SK-N-SH (cell line): ENCODE results near the gene SNX12. TPM values are rescaled to one million over a fixed set of nuclear protein-coding genes. Genes with fewer than 3 reads are reported as not detected.

Experiments
- CTCF ChIA-PET: fragments of 300-600, 350-600 bp; formaldehyde crosslinking; extraction: SDS; loops from one replicate; lab custom pipeline; 2021; lab: Yijun Ruan, JAX
- POLR2A ChIA-PET: fragments of 350-600 bp; sonication (Branson Sonifier 250); formaldehyde crosslinking; extraction: SDS; loops from one replicate; lab custom pipeline; 2020; ENCODE audit warnings: antibody characterized with exemption, inconsistent platforms; lab: Yijun Ruan, JAX
- DNase-seq: peaks from one replicate; pipeline ENCODE4 v3.0.0; 2012
- H2AFZ ChIP-seq: fragments of 200-600 bp; sonication (generic); 2 replicates; pipeline ENCODE4 v1.8.1; 2016; ENCODE audit warnings: antibody characterized with exemption, mild to moderate bottlenecking, low read depth
- H3F3A ChIP-seq: fragments of 200-600 bp; sonication (generic); replicated peaks from 2 replicates; pipeline ENCODE3; 2016; ENCODE audit warnings: antibody characterized with exemption, mild to moderate bottlenecking; ENCODE audit not compliant: insufficient read depth
- H3K27ac ChIP-seq, 2 experiments: fragments of 200-500 bp in 1 of 2; fragments of 200-600 bp in 1 of 2; sonication (Bioruptor generic) in 1 of 2; sonication (generic), shearing (Covaris generic) in 1 of 2; 2 replicates each; pipeline versions ENCODE4 v1.5.1 to v1.6.1; 2014 to 2016; ENCODE audit warnings: low read depth in 2 of 2, inconsistent platforms in 1 of 2, low read length in 1 of 2, mild to moderate bottlenecking in 1 of 2, mixed read lengths in 1 of 2
- H3K27me3 ChIP-seq: fragments of 200-600 bp; sonication (generic), shearing (Covaris generic); 2 replicates; pipeline ENCODE4 v1.6.1; 2016; ENCODE audit warnings: mixed run types; ENCODE audit not compliant: insufficient read depth
- H3K36me3 ChIP-seq, 2 experiments: fragments of 200-500 bp in 1 of 2; fragments of 200-600 bp in 1 of 2; sonication (Bioruptor generic) in 1 of 2; sonication (generic) in 1 of 2; replicated peaks in 1 of 2; 2 replicates each; pipeline versions ENCODE3 to v1.5.1; 2014 to 2016; ENCODE audit warnings: low read length in 1 of 2, mild to moderate bottlenecking in 1 of 2; ENCODE audit not compliant: insufficient read depth in 2 of 2, control insufficient read depth in 1 of 2
- H3K4me1 ChIP-seq, 2 experiments: fragments of 200-500 bp in 1 of 2; fragments of 200-600 bp in 1 of 2; sonication (Bioruptor generic) in 1 of 2; sonication (generic), shearing (Covaris generic) in 1 of 2; 2 replicates each; pipeline versions ENCODE4 v1.5.1 to v1.6.1; 2014 to 2016; ENCODE audit warnings: low read depth in 1 of 2, low read length in 1 of 2, mixed run types in 1 of 2; ENCODE audit not compliant: insufficient read depth in 2 of 2, control insufficient read depth in 1 of 2
- H3K4me2 ChIP-seq: fragments of 200-600 bp; sonication (generic), shearing (Covaris generic); 2 replicates; pipeline ENCODE4 v1.6.1; 2017; ENCODE audit warnings: mixed run types
- H3K4me3 ChIP-seq, 2 experiments: fragments of 200-500 bp in 1 of 2; fragments of 200-600 bp in 1 of 2; sonication (Bioruptor generic) in 1 of 2; sonication (generic), shearing (Covaris generic) in 1 of 2; 2 replicates each; pipeline versions ENCODE4 v1.5.1 to v1.8.1; 2014 to 2016; ENCODE audit warnings: low read depth in 2 of 2, inconsistent platforms in 1 of 2, low read length in 1 of 2, mild to moderate bottlenecking in 1 of 2, mixed read lengths in 1 of 2, moderate library complexity in 1 of 2
- H3K79me2 ChIP-seq: fragments of 200-600 bp; sonication (generic); 2 replicates; pipeline ENCODE4 v1.8.1; 2017; ENCODE audit warnings: mild to moderate bottlenecking; ENCODE audit not compliant: insufficient read depth
- H3K9ac ChIP-seq: fragments of 200-600 bp; sonication (generic); 2 replicates; pipeline ENCODE4 v1.6.1; 2017; ENCODE audit warnings: mixed run types
- H3K9me2 ChIP-seq: fragments of 200-600 bp; sonication (generic); 2 replicates; pipeline ENCODE4 v1.6.1; 2017; ENCODE audit warnings: mixed run types
- H3K9me3 ChIP-seq: fragments of 200-600 bp; sonication (generic); 2 replicates; pipeline ENCODE4 v1.6.1; 2017; ENCODE audit warnings: mixed run types, mild to moderate bottlenecking, moderate library complexity
- H4K20me1 ChIP-seq: fragments of 200-600 bp; sonication (generic); 2 replicates; pipeline ENCODE4 v1.6.1; 2017; ENCODE audit warnings: mild to moderate bottlenecking, mixed run types; ENCODE audit not compliant: insufficient read depth
- CTCF ChIP-seq: fragments of 200-600 bp; sonication (generic); IDR thresholded peaks from 2 replicates; pipeline ENCODE4 v1.6.1; 2017; ENCODE audit warnings: antibody characterized with exemption, mild to moderate bottlenecking, moderate library complexity
- EP300 ChIP-seq, 2 experiments: IDR thresholded peaks; 2 replicates each; pipeline versions ENCODE4 v1.4.0 to v1.6.1; 2012; ENCODE audit warnings: borderline replicate concordance in 1 of 2, low read depth in 1 of 2, low read length in 1 of 2
- EZH2phosphoT487 ChIP-seq: fragments of 200-600 bp; sonication (generic); IDR thresholded peaks from 2 replicates; pipeline ENCODE4 v1.6.1; 2017; ENCODE audit warnings: low read depth, mixed run types, mild to moderate bottlenecking, antibody characterized with exemption, moderate library complexity, borderline replicate concordance
- FOSL2 ChIP-seq: IDR thresholded peaks from 2 replicates; pipeline ENCODE4 v1.4.0; 2012; ENCODE audit warnings: low read depth, mild to moderate bottlenecking, moderate library complexity, borderline replicate concordance
- FOXJ3 ChIP-seq: sonication (generic); formaldehyde crosslinking; IDR thresholded peaks from 2 replicates; pipeline ENCODE4 v1.5.1; 2020; ENCODE audit warnings: mild to moderate bottlenecking, missing genetic modification reagents
- GABPA ChIP-seq: IDR thresholded peaks from 2 replicates; pipeline ENCODE4 v1.4.0; 2012; ENCODE audit warnings: low read depth, mild to moderate bottlenecking
- GATA2 ChIP-seq: sonication (generic); formaldehyde crosslinking; IDR thresholded peaks from 2 replicates; pipeline ENCODE4 v1.5.0; 2020; ENCODE audit warnings: mild to moderate bottlenecking, missing genetic modification reagents
- IRF3 ChIP-seq: fragments of 150-350 bp; IDR thresholded peaks from 2 replicates; pipeline ENCODE4 v1.6.1; 2016; ENCODE audit warnings: mild to moderate bottlenecking, low read depth, low read length
- MAX ChIP-seq: IDR thresholded peaks from 2 replicates; pipeline ENCODE4 v1.4.0; 2012; ENCODE audit warnings: low read depth
- MXI1 ChIP-seq: IDR thresholded peaks from 2 replicates; pipeline ENCODE4 v1.6.1; 2012; ENCODE audit warnings: mild to moderate bottlenecking, low read depth, low read length, improper control_type of control experiment
- NFIC ChIP-seq: IDR thresholded peaks from 2 replicates; pipeline ENCODE4 v1.4.0; 2012; ENCODE audit warnings: borderline replicate concordance
- NRF1 ChIP-seq: IDR thresholded peaks from 2 replicates; pipeline ENCODE4 v1.6.1; 2012; ENCODE audit warnings: low read depth, mild to moderate bottlenecking, low read length
- PBX3 ChIP-seq: IDR thresholded peaks from 2 replicates; pipeline ENCODE4; 2012
- POLR2AphosphoS5 ChIP-seq: IDR thresholded peaks from 2 replicates; pipeline ENCODE4 v1.6.1; 2012; ENCODE audit warnings: low read depth, low read length
- RCOR1 ChIP-seq: fragments of 150-350 bp; IDR thresholded peaks from 2 replicates; pipeline ENCODE4 v1.6.1; 2017; ENCODE audit warnings: antibody characterized with exemption, low read length
- REST ChIP-seq: IDR thresholded peaks from 2 replicates; pipeline ENCODE4 v1.6.1; 2012; ENCODE audit warnings: mild to moderate bottlenecking, low read depth, low read length, moderate library complexity
- RXRA ChIP-seq: IDR thresholded peaks from 2 replicates; pipeline ENCODE4 v1.4.0; 2012; ENCODE audit warnings: low read depth, mild to moderate bottlenecking, borderline replicate concordance
- SIN3A ChIP-seq: IDR thresholded peaks from 2 replicates; pipeline ENCODE4 v1.6.1; 2012; ENCODE audit warnings: low read depth, mild to moderate bottlenecking, low read length, moderate library complexity, borderline replicate concordance
- SMC3 ChIP-seq: IDR thresholded peaks from 2 replicates; pipeline ENCODE4 v1.6.1; 2012; ENCODE audit warnings: low read depth, low read length, improper control_type of control experiment
- TCF12 ChIP-seq: IDR thresholded peaks from 2 replicates; pipeline ENCODE4 v1.4.0; 2012
- YY1 ChIP-seq: IDR thresholded peaks from 2 replicates; pipeline ENCODE4 v1.4.0; 2012; ENCODE audit warnings: low read depth, mild to moderate bottlenecking
- ZBTB33 ChIP-seq: IDR thresholded peaks from 2 replicates; pipeline ENCODE4 v1.4.0; 2012; ENCODE audit warnings: low read depth, borderline replicate concordance
- WGBS: methylation state at CpG from one replicate; pipeline ENCODE4 v1.1.6; 2017; ENCODE audit warnings: low lambda C conversion rate; 5-methylcytosine and 5-hydroxymethylcytosine counted together
- polyA plus RNA-seq, 3 experiments: library from polyadenylated mRNA; depleted of rRNA; stranded (reverse); fragments of >200 nt; gene quantifications; 2 replicates each; pipeline ENCODE4 v1.2.3, GENCODE V29; 2012

SNX12 gene
- polyA plus RNA-seq, 1 of the 3 experiments (the other 2 are of a cell fraction) = 39.8 TPM

- Histone ChIP-seq H3K4me3 (peak within 1 kb of the TSS; percentile 69 to 77), H3K27me3 (peaks cover 5% of the 10 kb centered on the region; the same call in 1 of the 2 replicates), H3K9me3 (no peaks in the 10 kb centered on the region), H3K79me2 (no peaks in the 10 kb centered on the region), H3K9me2 (no peaks in the 10 kb centered on the region), H2AFZ (peak within 1 kb of the TSS; percentile 98), H3K36me3 (no peaks in the 10 kb centered on the region), H3K4me2 (peak within 1 kb of the TSS; percentile 94), H3K9ac (peak within 1 kb of the TSS; percentile 53; the same call in 1 of the 2 replicates), H3K27ac (peak within 1 kb of the TSS in 1 of 2 experiments; percentile 17; a peak in 1 of 4 replicates), H4K20me1 (no peaks in the 10 kb centered on the region), H3K4me1 (peaks cover 0 to 16% of the 10 kb centered on the region in 2 experiments; a peak in 1 of 4 replicates), H3F3A (no peaks in the 10 kb centered on the region)
- CTCF ChIA-PET = interaction anchor here (1.0 to 2.6 kb wide), 2 partner anchors 22 to 34 kb away, joined by 3 to 13 read pairs; no protein-coding TSS in a partner anchor
- POLR2A ChIA-PET = interaction anchor here (0.9 kb wide), 1 partner anchor 23 kb away, joined by 4 read pairs; the partner anchor contains the start of gene MED12
- DNase-seq = peak; percentile 91
- WGBS = 2% methylated on average over 27 of the region's 29 CpGs
- TF ChIP-seq YY1 = no peak
- TF ChIP-seq CTCF = no peak
- no peak for TF ChIP-seq SMC3
- TF ChIP-seq EP300 (IDR thresholded peaks at IDR 0.05; ENCODE audit: borderline replicate concordance in 1 of 2, low read depth in 1 of 2, low read length in 1 of 2) = no peak
- TF ChIP-seq IRF3 = no peak
- no peak for TF ChIP-seq RCOR1
- no peak for TF ChIP-seq REST
- TF ChIP-seq FOXJ3 (CRISPR knock-in tag) = no peak
- TF ChIP-seq NRF1 = peak; percentile 73
- TF ChIP-seq MXI1 = peak; percentile 36; the same call in 1 of the 2 replicates
- TF ChIP-seq PBX3 = no peak
- TF ChIP-seq MAX = peak; percentile 77; the same call in 1 of the 2 replicates
- TF ChIP-seq FOSL2 = no peak
- no peak for TF ChIP-seq SIN3A
- no peak for TF ChIP-seq ZBTB33
- TF ChIP-seq GATA2 (CRISPR knock-in tag) = no peak
- no peak for TF ChIP-seq NFIC
- 0 out of 2 replicates have a peak, but pooled peaks have one; percentile 57 for TF ChIP-seq POLR2AphosphoS5
- TF ChIP-seq TCF12 = no peak
- peak; percentile 42 for TF ChIP-seq GABPA
- TF ChIP-seq EZH2phosphoT487 = no peak
- no peak for TF ChIP-seq RXRA
These were observed 27.4 kb upstream of the SNX12 start, which contains the start of gene FOXO4 for GRCh38 chrX:71095555-71095980. Gene FOXO4, plus strand, starts transcription at chrX:71095851. Its CDS starts 678 bp downstream, at chrX:71096529.
